ENCODE measurements around the gene ANKRD44.

Gene ANKRD44

GRCh38 chr2:197121255-197121654, 189.3 kb downstream of the ANKRD44 start:
- no peak overlapping the region for H3K4me3 ChIP-seq (ENCODE audit: low read length)
- DNase-seq (ENCODE audit: low read depth): no peak
- TF ChIP-seq, protein P1, sequence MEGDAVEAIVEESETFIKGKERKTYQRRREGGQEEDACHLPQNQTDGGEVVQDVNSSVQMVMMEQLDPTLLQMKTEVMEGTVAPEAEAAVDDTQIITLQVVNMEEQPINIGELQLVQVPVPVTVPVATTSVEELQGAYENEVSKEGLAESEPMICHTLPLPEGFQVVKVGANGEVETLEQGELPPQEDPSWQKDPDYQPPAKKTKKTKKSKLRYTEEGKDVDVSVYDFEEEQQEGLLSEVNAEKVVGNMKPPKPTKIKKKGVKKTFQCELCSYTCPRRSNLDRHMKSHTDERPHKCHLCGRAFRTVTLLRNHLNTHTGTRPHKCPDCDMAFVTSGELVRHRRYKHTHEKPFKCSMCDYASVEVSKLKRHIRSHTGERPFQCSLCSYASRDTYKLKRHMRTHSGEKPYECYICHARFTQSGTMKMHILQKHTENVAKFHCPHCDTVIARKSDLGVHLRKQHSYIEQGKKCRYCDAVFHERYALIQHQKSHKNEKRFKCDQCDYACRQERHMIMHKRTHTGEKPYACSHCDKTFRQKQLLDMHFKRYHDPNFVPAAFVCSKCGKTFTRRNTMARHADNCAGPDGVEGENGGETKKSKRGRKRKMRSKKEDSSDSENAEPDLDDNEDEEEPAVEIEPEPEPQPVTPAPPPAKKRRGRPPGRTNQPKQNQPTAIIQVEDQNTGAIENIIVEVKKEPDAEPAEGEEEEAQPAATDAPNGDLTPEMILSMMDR (conservative IDR thresholded peaks at IDR 0.05; ENCODE audit: low read depth, low read length): no peak

GRCh38 chr2:197116306-197116879, 194.2 kb downstream of the ANKRD44 start:
- H3K4me3 ChIP-seq (ENCODE audit: low read length): no peak overlapping the region
- TF ChIP-seq, protein P1 (conservative IDR thresholded peaks at IDR 0.05; ENCODE audit: low read depth, low read length): no peak
- DNase-seq (ENCODE audit: low read depth): no peak

- no peak overlapping the region for H3K4me3 ChIP-seq (ENCODE audit: low read length)
- TF ChIP-seq, protein P1 (conservative IDR thresholded peaks at IDR 0.05; ENCODE audit: low read depth, low read length): no peak
- DNase-seq (ENCODE audit: low read depth): no peak
Measured at GRCh38 chr2:197115325-197115724, 195.3 kb downstream of the ANKRD44 start.

DNA sequence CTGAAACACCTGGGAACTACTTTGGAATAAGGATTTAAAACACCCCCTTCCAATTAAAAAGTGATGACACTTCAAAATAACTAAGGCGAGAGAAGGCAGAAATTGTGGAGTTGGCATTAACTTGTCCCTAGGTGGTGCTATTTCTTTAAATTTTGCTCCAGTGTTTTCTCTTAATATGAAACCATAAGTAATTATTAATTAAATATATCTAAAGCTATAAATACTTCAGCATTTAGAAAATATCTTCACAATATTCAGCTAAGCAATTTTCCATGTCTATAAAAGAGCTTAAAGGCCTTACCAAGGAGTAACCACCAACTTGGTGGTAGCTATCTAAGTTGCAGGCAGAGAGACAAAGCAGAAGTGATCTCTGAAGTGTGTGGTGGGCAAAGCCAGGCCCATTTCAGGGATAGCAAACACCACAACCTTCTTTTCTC, 197.3 kb downstream of the ANKRD44 start:
- no peak overlapping the region for H3K4me3 ChIP-seq (ENCODE audit: low read length)
- TF ChIP-seq, protein P1 (conservative IDR thresholded peaks at IDR 0.05; ENCODE audit: low read depth, low read length): peak; percentile 56
- DNase-seq (ENCODE audit: low read depth): peak; percentile 8

GRCh38 chr2:197109326-197109725, 201.3 kb downstream of the ANKRD44 start:
- no peak for DNase-seq (ENCODE audit: low read depth)
- TF ChIP-seq, protein P1 (conservative IDR thresholded peaks at IDR 0.05; ENCODE audit: low read depth, low read length): no peak
- H3K4me3 ChIP-seq (ENCODE audit: low read length): no peak overlapping the region

- no peak overlapping the region for H3K4me3 ChIP-seq (ENCODE audit: low read length)
- TF ChIP-seq, protein P1 (conservative IDR thresholded peaks at IDR 0.05; ENCODE audit: low read depth, low read length): no peak
- DNase-seq (ENCODE audit: low read depth): no peak
Measured at GRCh38 chr2:197108758-197109157, 201.8 kb downstream of the ANKRD44 start.

All from retinal pigment epithelial cell (primary cell).